Trophoblast cell (in vitro differentiated cells and primary cell): ENCODE results near the gene PIGBOS1.

Experiments
- DNase-seq, 2 donors: peaks; one replicate each; pipeline ENCODE4 v3.0.0-alpha.2; 2016
- H2AFZ ChIP-seq: 2 replicates; pipeline ENCODE4 v1.6.1; 2013; ENCODE audit warnings: low read length, moderate library complexity, mild to moderate bottlenecking; ENCODE audit not compliant: insufficient read depth, poor library complexity
- H2AK5ac ChIP-seq: 2 replicates; pipeline ENCODE4 v1.6.1; 2013; ENCODE audit warnings: mild to moderate bottlenecking, low read length
- H2BK120ac ChIP-seq: 2 replicates; pipeline ENCODE4 v1.6.1; 2013; ENCODE audit warnings: low read length, mild to moderate bottlenecking, moderate library complexity; ENCODE audit not compliant: insufficient read depth, poor library complexity
- H2BK12ac ChIP-seq: 2 replicates; pipeline ENCODE4 v1.6.1; 2013; ENCODE audit warnings: mild to moderate bottlenecking, low read length, moderate library complexity
- H2BK5ac ChIP-seq: 2 replicates; pipeline ENCODE4 v1.6.1; 2013; ENCODE audit warnings: low read length, low read depth, moderate library complexity, mild to moderate bottlenecking; ENCODE audit not compliant: poor library complexity
- H3K14ac ChIP-seq: 2 replicates; pipeline ENCODE4 v1.6.1; 2013; ENCODE audit warnings: mild to moderate bottlenecking, low read length
- H3K18ac ChIP-seq: 2 replicates; pipeline ENCODE4 v1.6.1; 2013; ENCODE audit warnings: mild to moderate bottlenecking, low read length
- H3K23ac ChIP-seq: 2 replicates; pipeline ENCODE4 v1.6.1; 2013; ENCODE audit warnings: low read length
- H3K27ac ChIP-seq: 2 replicates; pipeline ENCODE4 v1.5.1; 2013; ENCODE audit warnings: low read depth, mild to moderate bottlenecking, inconsistent platforms, low read length, moderate library complexity
- H3K27me3 ChIP-seq: 2 replicates; pipeline ENCODE4 v1.6.1; 2013; ENCODE audit warnings: inconsistent platforms, mild to moderate bottlenecking, low read length, moderate library complexity; ENCODE audit not compliant: insufficient read depth
- H3K36me3 ChIP-seq, 2 experiments: 1 replicate in 1 of 2; 2 replicates in 1 of 2; pipeline ENCODE4 v1.6.1; 2013; ENCODE audit warnings: low read length in 2 of 2, mild to moderate bottlenecking in 2 of 2, moderate library complexity in 1 of 2; ENCODE audit not compliant: insufficient read depth in 2 of 2, control insufficient read depth in 1 of 2
- H3K4ac ChIP-seq: 2 replicates; pipeline ENCODE4 v1.6.1; 2013; ENCODE audit warnings: low read depth, mild to moderate bottlenecking, low read length, moderate library complexity
- H3K4me1 ChIP-seq, 2 experiments: 1 replicate in 1 of 2; 2 replicates in 1 of 2; pipeline ENCODE4 v1.6.1; 2013; ENCODE audit warnings: low read length in 2 of 2, mild to moderate bottlenecking in 2 of 2, moderate library complexity in 1 of 2; ENCODE audit not compliant: insufficient read depth in 2 of 2, control insufficient read depth in 1 of 2
- H3K4me2 ChIP-seq: 2 replicates; pipeline ENCODE4 v1.6.1; 2013; ENCODE audit warnings: inconsistent platforms, mild to moderate bottlenecking, low read length, moderate library complexity
- H3K4me3 ChIP-seq: 2 replicates; pipeline ENCODE4 v1.5.1; 2013; ENCODE audit warnings: mild to moderate bottlenecking, low read depth, low read length, inconsistent platforms
- H3K79me1 ChIP-seq: one replicate; pipeline ENCODE4 v1.6.1; 2013; ENCODE audit warnings: low read length
- H3K79me2 ChIP-seq: 2 replicates; pipeline ENCODE4 v1.6.1; 2013; ENCODE audit warnings: low read length, mild to moderate bottlenecking; ENCODE audit not compliant: control insufficient read depth, insufficient read depth, poor library complexity
- H3K9ac ChIP-seq: 2 replicates; pipeline ENCODE4 v1.6.1; 2013; ENCODE audit warnings: mild to moderate bottlenecking, low read length
- H3K9me3 ChIP-seq: 2 replicates; pipeline ENCODE4 v1.6.1; 2013; ENCODE audit warnings: low read depth, mild to moderate bottlenecking, control low read depth, inconsistent platforms, low read length; ENCODE audit not compliant: insufficient read depth
- H4K12ac ChIP-seq: 2 replicates; pipeline ENCODE4 v1.6.1; 2013; ENCODE audit warnings: low read depth, mild to moderate bottlenecking, low read length, moderate library complexity
- H4K8ac ChIP-seq: 2 replicates; pipeline ENCODE4 v1.6.1; 2013; ENCODE audit warnings: low read depth, mild to moderate bottlenecking, low read length, moderate library complexity
- H4K91ac ChIP-seq: one replicate; pipeline ENCODE4 v1.6.1; 2013; ENCODE audit warnings: low read depth, mild to moderate bottlenecking, low read length, moderate library complexity
- WGBS: extraction: QIAGEN DNeasy Blood & Tissue Kit; methylation state at CpG from one replicate; pipeline ENCODE4 v1.1.7; 2013; ENCODE audit warnings: missing lambda C conversion rate; ENCODE audit not compliant: insufficient read length, insufficient coverage; ENCODE audit errors: extremely low coverage; 5-methylcytosine and 5-hydroxymethylcytosine counted together

PIGBOS1 gene

DNA sequence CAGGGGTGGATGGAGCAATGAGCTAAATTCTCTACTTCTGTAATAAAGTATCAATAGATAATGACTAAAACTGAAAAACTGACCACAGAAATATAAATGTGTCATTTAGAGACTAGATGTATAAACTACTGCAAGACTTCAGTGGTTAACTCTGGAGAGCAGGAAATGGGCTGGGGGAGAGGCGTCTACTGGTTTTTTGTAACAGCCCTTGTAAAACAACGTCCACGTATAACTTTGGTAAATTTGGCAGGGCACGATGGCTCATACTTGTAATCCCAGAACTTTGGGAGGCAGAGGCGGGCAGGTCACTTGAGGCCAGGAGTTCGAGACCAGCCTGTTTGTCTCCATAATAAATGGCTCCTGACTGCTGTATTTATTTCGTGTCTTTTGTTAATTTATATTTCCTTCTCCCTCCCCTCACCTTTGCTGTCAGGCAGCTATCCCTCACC, 41.8 kb downstream of the PIGBOS1 start:
- Histone ChIP-seq H3K9ac (no peak overlapping the region), H3K4ac (no peak overlapping the region)

DNA sequence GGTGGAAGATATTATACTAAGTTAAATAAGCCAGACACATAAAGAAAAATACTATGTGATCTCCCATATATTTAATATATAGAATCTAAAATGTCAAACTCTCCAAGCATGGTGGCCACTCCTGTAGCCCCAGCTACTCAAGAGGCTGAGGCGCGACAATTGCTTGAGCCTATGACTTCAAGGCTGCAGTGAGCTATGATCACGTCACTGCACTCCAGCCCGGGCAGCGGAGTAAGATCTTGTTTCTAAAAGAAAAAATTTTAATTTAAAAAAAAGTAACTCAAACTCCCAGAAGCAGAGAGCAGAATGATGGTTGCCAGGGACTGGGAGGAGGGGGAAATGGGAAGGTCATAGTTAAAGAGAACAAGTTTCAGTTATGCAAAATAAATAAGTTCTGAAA, 42.6 kb downstream of the PIGBOS1 start:
- Histone ChIP-seq H2BK5ac (no peak overlapping the region), H3K27ac (no peak overlapping the region), H3K9ac (no peak overlapping the region), H4K12ac (no peak overlapping the region), H3K4ac (no peak overlapping the region), H3K4me2 (no peak overlapping the region), H2BK12ac (no peak overlapping the region), H2BK120ac (no peak overlapping the region), H3K9me3 (no peaks in the 10 kb centered on the region), H3K4me3 (no peak overlapping the region), H3K4me1 (no peaks in the 10 kb centered on the region), H3K79me2 (no peaks in the 10 kb centered on the region), H3K18ac (no peak overlapping the region), H3K14ac (no peak overlapping the region), H2AK5ac (no peak overlapping the region), H3K27me3 (no peaks in the 10 kb centered on the region), H4K8ac (no peak overlapping the region), H3K23ac (no peak overlapping the region), H3K36me3 (no peaks in the 10 kb centered on the region), H3K79me1 (no peaks in the 10 kb centered on the region), H2AFZ (no peak overlapping the region), H4K91ac (no peak overlapping the region)
- DNase-seq: no peak
- WGBS: no CpG with 5 or more reads among the region's 5 CpGs

More for the DNA sequence above, 41.8 kb downstream of the PIGBOS1 start:
- Histone ChIP-seq H3K36me3 (no peaks in the 10 kb centered on the region), H3K27me3 (no peaks in the 10 kb centered on the region), H3K9me3 (no peaks in the 10 kb centered on the region), H4K8ac (no peak overlapping the region), H3K14ac (no peak overlapping the region), H2AFZ (no peak overlapping the region), H2BK5ac (no peak overlapping the region), H3K79me1 (no peaks in the 10 kb centered on the region), H4K91ac (no peak overlapping the region), H3K4me3 (no peak overlapping the region), H3K4me2 (no peak overlapping the region), H3K18ac (no peak overlapping the region), H3K4me1 (no peaks in the 10 kb centered on the region), H3K27ac (no peak overlapping the region), H3K23ac (no peak overlapping the region), H2BK12ac (no peak overlapping the region), H2BK120ac (no peak overlapping the region), H4K12ac (no peak overlapping the region), H3K79me2 (no peaks in the 10 kb centered on the region), H2AK5ac (no peak overlapping the region)
- WGBS: no CpG with 5 or more reads among the region's 7 CpGs
- DNase-seq: no peak

GRCh38 chr15:55270291-55270690, 48.6 kb downstream of the PIGBOS1 start:
- Histone ChIP-seq H3K4ac (no peak overlapping the region), H2BK120ac (no peak overlapping the region), H3K36me3 (no peaks in the 10 kb centered on the region), H3K9me3 (no peaks in the 10 kb centered on the region), H3K27ac (no peak overlapping the region), H3K18ac (no peak overlapping the region), H3K4me3 (no peak overlapping the region), H4K91ac (no peak overlapping the region), H2AK5ac (no peak overlapping the region), H3K27me3 (no peaks in the 10 kb centered on the region), H2AFZ (no peak overlapping the region), H2BK5ac (no peak overlapping the region), H2BK12ac (no peak overlapping the region), H3K79me1 (no peaks in the 10 kb centered on the region), H4K12ac (no peak overlapping the region), H4K8ac (no peak overlapping the region), H3K23ac (no peak overlapping the region), H3K14ac (no peak overlapping the region), H3K79me2 (no peaks in the 10 kb centered on the region), H3K4me2 (no peak overlapping the region), H3K9ac (no peak overlapping the region), H3K4me1 (no peaks in the 10 kb centered on the region)
- DNase-seq: no peak
- no CpG with 5 or more reads among the region's 6 CpGs for WGBS

GRCh38 chr15:55268176-55268695, 50.7 kb downstream of the PIGBOS1 start:
- Histone ChIP-seq H2AK5ac (no peak overlapping the region), H3K79me2 (no peaks in the 10 kb centered on the region), H2BK12ac (no peak overlapping the region), H4K12ac (no peak overlapping the region), H3K79me1 (no peaks in the 10 kb centered on the region), H3K4me2 (no peak overlapping the region), H4K8ac (no peak overlapping the region), H3K9ac (no peak overlapping the region), H3K27me3 (no peaks in the 10 kb centered on the region), H3K18ac (no peak overlapping the region), H2AFZ (no peak overlapping the region), H2BK120ac (no peak overlapping the region), H3K36me3 (no peaks in the 10 kb centered on the region), H3K4me1 (no peaks in the 10 kb centered on the region), H2BK5ac (no peak overlapping the region), H3K23ac (no peak overlapping the region), H3K9me3 (no peaks in the 10 kb centered on the region), H3K27ac (no peak overlapping the region), H3K4me3 (no peak overlapping the region), H3K4ac (no peak overlapping the region), H4K91ac (no peak overlapping the region), H3K14ac (no peak overlapping the region)
- WGBS: no CpG with 5 or more reads among the region's 2 CpGs
- no peak for DNase-seq
